Esophagus muscularis mucosa (tissue), 3 donors: ENCODE data around the gene OTOS.

ENCODE experiments used
- POLR2A ChIP-seq: fragments of 450-650 bp; IDR thresholded peaks from one replicate; pipeline ENCODE4 v1.6.1; 2017; ENCODE audit warnings: antibody characterized with exemption, moderate library complexity, mild to moderate bottlenecking, low read depth
- TF ChIP-seq, protein P1 (sequence below), 3 experiments: fragments of 200-600 bp in 2 of 3; fragments of 450-650 bp in 1 of 3; sonication (generic) in 2 of 3; IDR thresholded peaks; one replicate each; pipeline ENCODE4 v1.5.1; 2017 to 2019; ENCODE audit warnings: antibody characterized with exemption in 3 of 3, mild to moderate bottlenecking in 2 of 3, moderate library complexity in 1 of 3

DNA sequence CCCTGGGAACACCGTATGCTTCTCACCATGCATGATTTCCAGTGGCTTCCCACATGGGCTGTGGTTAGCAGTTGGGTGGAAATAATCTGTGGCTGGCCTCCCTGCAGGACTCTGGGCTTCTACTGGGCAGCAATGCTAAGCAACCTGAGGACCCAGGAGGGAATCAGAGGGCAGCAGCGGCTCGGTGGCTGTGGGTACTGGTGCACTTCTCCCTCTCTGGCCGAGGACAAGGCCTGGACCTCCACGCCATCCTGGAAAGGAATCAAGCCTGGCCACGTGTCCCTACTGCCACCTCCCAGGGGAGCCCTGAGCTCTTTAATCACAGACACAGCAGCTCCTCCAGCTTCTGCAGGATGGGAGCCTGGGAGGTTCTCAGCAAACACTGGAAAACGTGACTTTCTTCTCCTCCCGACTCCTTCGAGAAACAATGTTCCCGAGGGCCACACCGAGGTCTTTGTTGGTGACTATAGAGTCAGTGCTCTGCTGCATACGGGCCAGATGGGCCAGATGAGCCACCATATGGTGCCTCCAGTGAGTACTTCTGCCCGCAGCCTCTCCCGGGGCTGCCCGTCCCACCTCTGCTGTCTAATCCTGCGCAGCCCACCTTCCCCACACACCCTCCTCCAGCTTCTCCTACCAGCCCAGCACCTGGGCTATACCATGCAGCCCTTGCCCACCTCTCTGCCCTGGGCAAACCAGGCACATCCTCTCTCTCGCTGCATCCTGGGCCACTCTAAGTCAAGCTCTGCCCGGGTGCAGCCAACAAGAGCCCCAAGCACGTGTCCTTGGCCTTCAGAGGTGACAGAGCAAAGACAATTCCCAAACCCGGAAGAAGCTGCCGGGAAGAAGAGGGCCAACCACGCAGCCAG, 42.8 kb upstream of the OTOS start:
- TF ChIP-seq, protein P1, sequence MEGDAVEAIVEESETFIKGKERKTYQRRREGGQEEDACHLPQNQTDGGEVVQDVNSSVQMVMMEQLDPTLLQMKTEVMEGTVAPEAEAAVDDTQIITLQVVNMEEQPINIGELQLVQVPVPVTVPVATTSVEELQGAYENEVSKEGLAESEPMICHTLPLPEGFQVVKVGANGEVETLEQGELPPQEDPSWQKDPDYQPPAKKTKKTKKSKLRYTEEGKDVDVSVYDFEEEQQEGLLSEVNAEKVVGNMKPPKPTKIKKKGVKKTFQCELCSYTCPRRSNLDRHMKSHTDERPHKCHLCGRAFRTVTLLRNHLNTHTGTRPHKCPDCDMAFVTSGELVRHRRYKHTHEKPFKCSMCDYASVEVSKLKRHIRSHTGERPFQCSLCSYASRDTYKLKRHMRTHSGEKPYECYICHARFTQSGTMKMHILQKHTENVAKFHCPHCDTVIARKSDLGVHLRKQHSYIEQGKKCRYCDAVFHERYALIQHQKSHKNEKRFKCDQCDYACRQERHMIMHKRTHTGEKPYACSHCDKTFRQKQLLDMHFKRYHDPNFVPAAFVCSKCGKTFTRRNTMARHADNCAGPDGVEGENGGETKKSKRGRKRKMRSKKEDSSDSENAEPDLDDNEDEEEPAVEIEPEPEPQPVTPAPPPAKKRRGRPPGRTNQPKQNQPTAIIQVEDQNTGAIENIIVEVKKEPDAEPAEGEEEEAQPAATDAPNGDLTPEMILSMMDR (IDR thresholded peaks at IDR 0.05), result no peak
- TF ChIP-seq POLR2A, result no peak
